ENCODE data around the gene CFAP57.

Gene CFAP57

GRCh38 chr1:43302721-43303470, 130.8 kb downstream of the CFAP57 start:
- no peak for FAIRE-seq

GRCh38 chr1:43303471-43304313, 131.6 kb downstream of the CFAP57 start:
- no peak for FAIRE-seq

Measured in TTC549 (cell line).